ENCODE measurements around the gene TRIM44.

The TRIM44 gene

DNA sequence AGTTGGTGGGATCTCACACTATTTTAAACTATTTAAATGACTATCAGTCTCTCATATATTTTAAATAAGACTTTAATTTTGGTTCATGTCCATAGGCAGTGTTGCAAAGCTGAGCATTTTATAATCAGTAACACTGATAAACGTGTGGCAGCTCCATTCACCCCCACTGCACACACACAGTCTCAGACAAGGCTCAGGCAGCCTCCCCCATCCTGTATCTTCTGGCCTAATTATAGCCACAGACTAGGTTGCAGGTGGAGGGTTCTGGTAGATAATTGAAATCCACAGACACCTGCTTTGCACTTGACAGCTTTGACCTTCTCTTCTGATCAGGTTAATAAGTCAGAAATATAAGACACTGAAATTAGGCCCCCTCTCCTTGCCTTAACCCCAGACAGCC is 162.8 kb downstream of the TRIM44 start:
- Histone ChIP-seq H3K27me3 (ENCODE audit: insufficient read depth, low read length) (no peaks in the 10 kb centered on the region), H3K4me1 (ENCODE audit: insufficient read depth, low read length, severe bottlenecking) (no peaks in the 10 kb centered on the region), H3K36me3 (ENCODE audit: insufficient read depth, low read length) (no peaks in the 10 kb centered on the region), H2AFZ (ENCODE audit: low read length) (no peak overlapping the region), H3K4me3 (ENCODE audit: low read depth, low read length, poor library complexity, severe bottlenecking) (no peak overlapping the region), H3K9me3 (ENCODE audit: low read length) (no peaks in the 10 kb centered on the region), H3K27ac (ENCODE audit: low read depth, low read length, poor library complexity, severe bottlenecking) (no peak overlapping the region), H3K9ac (ENCODE audit: low read length) (no peak overlapping the region), H3K9me2 (ENCODE audit: low read depth, low read length) (no peaks in the 10 kb centered on the region), H3F3A (ENCODE audit: insufficient read depth, low read length) (no peaks in the 10 kb centered on the region), H4K20me1 (ENCODE audit: insufficient read depth, low read length) (no peaks in the 10 kb centered on the region), H3K4me2 (ENCODE audit: low read length) (no peak overlapping the region), H3K79me2 (ENCODE audit: insufficient read depth, low read length) (no peaks in the 10 kb centered on the region)
- TF ChIP-seq, protein P1, sequence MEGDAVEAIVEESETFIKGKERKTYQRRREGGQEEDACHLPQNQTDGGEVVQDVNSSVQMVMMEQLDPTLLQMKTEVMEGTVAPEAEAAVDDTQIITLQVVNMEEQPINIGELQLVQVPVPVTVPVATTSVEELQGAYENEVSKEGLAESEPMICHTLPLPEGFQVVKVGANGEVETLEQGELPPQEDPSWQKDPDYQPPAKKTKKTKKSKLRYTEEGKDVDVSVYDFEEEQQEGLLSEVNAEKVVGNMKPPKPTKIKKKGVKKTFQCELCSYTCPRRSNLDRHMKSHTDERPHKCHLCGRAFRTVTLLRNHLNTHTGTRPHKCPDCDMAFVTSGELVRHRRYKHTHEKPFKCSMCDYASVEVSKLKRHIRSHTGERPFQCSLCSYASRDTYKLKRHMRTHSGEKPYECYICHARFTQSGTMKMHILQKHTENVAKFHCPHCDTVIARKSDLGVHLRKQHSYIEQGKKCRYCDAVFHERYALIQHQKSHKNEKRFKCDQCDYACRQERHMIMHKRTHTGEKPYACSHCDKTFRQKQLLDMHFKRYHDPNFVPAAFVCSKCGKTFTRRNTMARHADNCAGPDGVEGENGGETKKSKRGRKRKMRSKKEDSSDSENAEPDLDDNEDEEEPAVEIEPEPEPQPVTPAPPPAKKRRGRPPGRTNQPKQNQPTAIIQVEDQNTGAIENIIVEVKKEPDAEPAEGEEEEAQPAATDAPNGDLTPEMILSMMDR (IDR thresholded peaks at IDR 0.05; ENCODE audit: low read length) = no peak
- TF ChIP-seq EZH2 (IDR thresholded peaks at IDR 0.05; ENCODE audit: borderline replicate concordance, low read length) = no peak

DNA sequence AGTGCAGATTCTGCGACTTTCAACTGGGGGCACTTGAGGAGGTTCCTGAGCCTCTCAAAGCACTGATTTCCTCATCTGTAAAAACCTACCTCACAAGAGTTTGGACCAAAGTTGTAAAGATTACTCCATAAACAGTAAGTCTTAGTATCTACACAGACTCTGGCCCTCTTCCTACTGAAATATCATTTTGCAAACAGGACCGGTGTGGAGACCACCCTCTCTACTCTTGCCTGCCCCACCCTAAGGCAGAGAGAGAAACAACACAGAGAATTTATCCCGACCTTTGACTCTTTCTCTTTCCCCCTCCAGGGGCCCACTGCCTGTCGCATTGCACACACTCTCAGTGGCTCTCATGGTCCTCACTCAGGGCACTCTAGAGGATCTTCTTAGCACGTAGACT is 163.4 kb downstream of the TRIM44 start:
- H2AFZ ChIP-seq (ENCODE audit: low read length) = no peak overlapping the region
- H3K9me2 ChIP-seq (ENCODE audit: low read depth, low read length) = no peaks in the 10 kb centered on the region
- no peak overlapping the region for H3K4me2 ChIP-seq (ENCODE audit: low read length)
- H3K79me2 ChIP-seq (ENCODE audit: insufficient read depth, low read length) = no peaks in the 10 kb centered on the region
- H3K9me3 ChIP-seq (ENCODE audit: low read length) = no peaks in the 10 kb centered on the region
- no peak overlapping the region for H3K4me3 ChIP-seq (ENCODE audit: low read depth, low read length, poor library complexity, severe bottlenecking)
- TF ChIP-seq, protein P1 (IDR thresholded peaks at IDR 0.05; ENCODE audit: low read length) = no peak
- TF ChIP-seq EZH2 (IDR thresholded peaks at IDR 0.05; ENCODE audit: borderline replicate concordance, low read length) = no peak
- no peak overlapping the region for H3K27ac ChIP-seq (ENCODE audit: low read depth, low read length, poor library complexity, severe bottlenecking)
- no peaks in the 10 kb centered on the region for H3K36me3 ChIP-seq (ENCODE audit: insufficient read depth, low read length)
- no peaks in the 10 kb centered on the region for H3F3A ChIP-seq (ENCODE audit: insufficient read depth, low read length)
- H3K27me3 ChIP-seq (ENCODE audit: insufficient read depth, low read length) = no peaks in the 10 kb centered on the region
- H3K4me1 ChIP-seq (ENCODE audit: insufficient read depth, low read length, severe bottlenecking) = no peaks in the 10 kb centered on the region
- no peak overlapping the region for H3K9ac ChIP-seq (ENCODE audit: low read length)
- no peaks in the 10 kb centered on the region for H4K20me1 ChIP-seq (ENCODE audit: insufficient read depth, low read length)

DNA sequence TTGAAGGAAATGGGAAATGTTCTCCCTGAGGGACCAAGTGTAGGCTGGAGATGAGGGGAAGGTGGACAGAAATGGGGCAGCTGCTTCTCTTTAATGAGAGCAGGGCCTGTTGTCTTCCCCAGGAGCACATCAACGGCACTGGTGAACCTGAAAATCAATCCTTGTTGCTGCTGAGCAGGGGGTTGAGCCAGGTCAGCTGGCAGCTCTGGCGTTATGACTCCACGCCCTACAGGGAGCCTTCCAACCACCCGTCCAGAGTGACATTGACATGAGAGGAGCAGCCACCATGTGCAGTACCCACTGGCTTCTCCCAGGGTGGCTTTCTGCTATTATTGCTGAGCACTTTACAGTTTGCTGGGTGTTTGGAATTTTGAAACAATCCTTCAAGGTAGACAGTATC is 164.4 kb downstream of the TRIM44 start:
- TF ChIP-seq EZH2 (IDR thresholded peaks at IDR 0.05; ENCODE audit: borderline replicate concordance, low read length) = no peak
- TF ChIP-seq, protein P1 (IDR thresholded peaks at IDR 0.05; ENCODE audit: low read length) = no peak
- Histone ChIP-seq H3F3A (ENCODE audit: insufficient read depth, low read length) (no peaks in the 10 kb centered on the region), H3K79me2 (ENCODE audit: insufficient read depth, low read length) (no peaks in the 10 kb centered on the region), H4K20me1 (ENCODE audit: insufficient read depth, low read length) (no peaks in the 10 kb centered on the region), H3K9me2 (ENCODE audit: low read depth, low read length) (no peaks in the 10 kb centered on the region), H3K4me3 (ENCODE audit: low read depth, low read length, poor library complexity, severe bottlenecking) (no peak overlapping the region), H3K27me3 (ENCODE audit: insufficient read depth, low read length) (no peaks in the 10 kb centered on the region), H3K9me3 (ENCODE audit: low read length) (no peaks in the 10 kb centered on the region), H3K36me3 (ENCODE audit: insufficient read depth, low read length) (no peaks in the 10 kb centered on the region), H3K27ac (ENCODE audit: low read depth, low read length, poor library complexity, severe bottlenecking) (no peak overlapping the region), H3K4me1 (ENCODE audit: insufficient read depth, low read length, severe bottlenecking) (no peaks in the 10 kb centered on the region), H3K4me2 (ENCODE audit: low read length) (no peak overlapping the region), H3K9ac (ENCODE audit: low read length) (no peak overlapping the region), H2AFZ (ENCODE audit: low read length) (no peak overlapping the region)

Data from OCI-LY1 (cell line).